Measurements from ENCODE around the gene MRO. TPM values are rescaled to one million over a fixed set of nuclear protein-coding genes. Genes with fewer than 3 reads are reported as not detected.

Gene MRO
- polyA plus RNA-seq, 1 of the 3 experiments (the other 2 are of a cell fraction), result not detected

- H3K9me2 ChIP-seq, result no peaks in the 10 kb centered on the region
- no peaks in the 10 kb centered on the region for H3K27me3 ChIP-seq (ENCODE audit: insufficient read depth)
- no peak for DNase-seq
- H3K4me3 ChIP-seq (ENCODE audit: low read depth in 2 of 2, low read length in 1 of 2), result no peak overlapping the region
- TF ChIP-seq USF2 (IDR thresholded peaks at IDR 0.05; ENCODE audit: borderline replicate concordance, low read depth, low read length) (no peak), FOXM1 (IDR thresholded peaks at IDR 0.05; ENCODE audit: low read depth) (no peak), SMC3 (IDR thresholded peaks at IDR 0.05; ENCODE audit: low read depth, low read length) (no peak), PBX3 (IDR thresholded peaks at IDR 0.05) (no peak), JUND (IDR thresholded peaks at IDR 0.05) (no peak), EP300 (IDR thresholded peaks at IDR 0.05; ENCODE audit: borderline replicate concordance in 1 of 2, low read depth in 1 of 2, low read length in 1 of 2) (no peak), REST (IDR thresholded peaks at IDR 0.05; ENCODE audit: low read depth, low read length) (no peak), GABPA (IDR thresholded peaks at IDR 0.05; ENCODE audit: low read depth) (no peak), USF1 (IDR thresholded peaks at IDR 0.05; ENCODE audit: borderline replicate concordance, low read depth) (no peak), POLR2AphosphoS5 (IDR thresholded peaks at IDR 0.05; ENCODE audit: low read depth, low read length) (no peak), RAD21 (IDR thresholded peaks at IDR 0.05; ENCODE audit: low read length) (no peak)
- no peaks in the 10 kb centered on the region for H3K9me3 ChIP-seq
- H3K4me1 ChIP-seq (ENCODE audit: control insufficient read depth in 1 of 2, insufficient read depth in 2 of 2, low read depth in 1 of 2, low read length in 1 of 2), result peaks cover 0 to 13% of the 10 kb centered on the region in 2 experiments; a peak in 1 of 4 replicates
- no peaks in the 10 kb centered on the region for H3K79me2 ChIP-seq (ENCODE audit: insufficient read depth)
- no peak overlapping the region for H3K4me2 ChIP-seq
- H4K20me1 ChIP-seq (ENCODE audit: insufficient read depth), result no peaks in the 10 kb centered on the region
- no peak overlapping the region for H2AFZ ChIP-seq (ENCODE audit: low read depth)
- ChIA-PET POLR2A (no interaction called here), CTCF (no interaction called here)
- 33% methylated on average over 3 of the region's 3 CpGs for WGBS (ENCODE audit: low lambda C conversion rate)
- no peak overlapping the region for H3K9ac ChIP-seq
- H3K36me3 ChIP-seq (replicated peaks in 1 of 2; ENCODE audit: control insufficient read depth in 1 of 2, insufficient read depth in 2 of 2, low read length in 1 of 2), result no peaks in the 10 kb centered on the region
- H3F3A ChIP-seq (replicated peaks; ENCODE audit: insufficient read depth), result no peaks in the 10 kb centered on the region
- H3K27ac ChIP-seq (ENCODE audit: low read depth in 2 of 2, low read length in 1 of 2), result no peak overlapping the region
Observed at GRCh38 chr18:50754297-50754696, 65.5 kb downstream of the MRO start.

GRCh38 chr18:50753311-50753710, 66.5 kb downstream of the MRO start:
- no peak for TF ChIP-seq USF2 (IDR thresholded peaks at IDR 0.05; ENCODE audit: borderline replicate concordance, low read depth, low read length)
- no peak for TF ChIP-seq EZH2phosphoT487 (IDR thresholded peaks at IDR 0.05; ENCODE audit: borderline replicate concordance, low read depth)
- no peak for TF ChIP-seq RXRA (IDR thresholded peaks at IDR 0.05; ENCODE audit: borderline replicate concordance, low read depth)
- Histone ChIP-seq H3K9me2 (no peaks in the 10 kb centered on the region), H3K79me2 (ENCODE audit: insufficient read depth) (no peaks in the 10 kb centered on the region), H4K20me1 (ENCODE audit: insufficient read depth) (no peaks in the 10 kb centered on the region), H3K27ac (ENCODE audit: low read depth in 2 of 2, low read length in 1 of 2) (no peak overlapping the region), H3F3A (replicated peaks; ENCODE audit: insufficient read depth) (no peaks in the 10 kb centered on the region), H3K9ac (no peak overlapping the region), H3K4me2 (no peak overlapping the region), H3K4me3 (ENCODE audit: low read depth in 2 of 2, low read length in 1 of 2) (no peak overlapping the region), H3K36me3 (replicated peaks in 1 of 2; ENCODE audit: control insufficient read depth in 1 of 2, insufficient read depth in 2 of 2, low read length in 1 of 2) (no peaks in the 10 kb centered on the region), H3K9me3 (no peaks in the 10 kb centered on the region), H3K4me1 (ENCODE audit: control insufficient read depth in 1 of 2, insufficient read depth in 2 of 2, low read depth in 1 of 2, low read length in 1 of 2) (peaks cover 0 to 22% of the 10 kb centered on the region in 2 experiments; a peak in 1 of 4 replicates), H2AFZ (ENCODE audit: low read depth) (no peak overlapping the region), H3K27me3 (ENCODE audit: insufficient read depth) (no peaks in the 10 kb centered on the region)
- WGBS (ENCODE audit: low lambda C conversion rate), result 0% methylated on average over 1 of the region's 1 CpG
- no peak for DNase-seq
- ChIA-PET CTCF (no interaction called here), POLR2A (no interaction called here)

Measured in SK-N-SH (cell line).